Neural cell (in vitro differentiated cells): Measurements from ENCODE around the gene APOL4.

Experiments used
- CTCF ChIP-seq: fragments of 450-650 bp; IDR thresholded peaks from 2 replicates; pipeline ENCODE4 v1.5.1; 2014; ENCODE audit warnings: antibody characterized with exemption, mild to moderate bottlenecking, moderate library complexity; ENCODE audit not compliant: poor library complexity, severe bottlenecking
- RAD21 ChIP-seq: fragments of 450-650 bp; conservative IDR thresholded peaks from 2 replicates; pipeline ENCODE4 v1.6.1; 2014; ENCODE audit warnings: antibody characterized with exemption, mild to moderate bottlenecking, moderate library complexity

DNA sequence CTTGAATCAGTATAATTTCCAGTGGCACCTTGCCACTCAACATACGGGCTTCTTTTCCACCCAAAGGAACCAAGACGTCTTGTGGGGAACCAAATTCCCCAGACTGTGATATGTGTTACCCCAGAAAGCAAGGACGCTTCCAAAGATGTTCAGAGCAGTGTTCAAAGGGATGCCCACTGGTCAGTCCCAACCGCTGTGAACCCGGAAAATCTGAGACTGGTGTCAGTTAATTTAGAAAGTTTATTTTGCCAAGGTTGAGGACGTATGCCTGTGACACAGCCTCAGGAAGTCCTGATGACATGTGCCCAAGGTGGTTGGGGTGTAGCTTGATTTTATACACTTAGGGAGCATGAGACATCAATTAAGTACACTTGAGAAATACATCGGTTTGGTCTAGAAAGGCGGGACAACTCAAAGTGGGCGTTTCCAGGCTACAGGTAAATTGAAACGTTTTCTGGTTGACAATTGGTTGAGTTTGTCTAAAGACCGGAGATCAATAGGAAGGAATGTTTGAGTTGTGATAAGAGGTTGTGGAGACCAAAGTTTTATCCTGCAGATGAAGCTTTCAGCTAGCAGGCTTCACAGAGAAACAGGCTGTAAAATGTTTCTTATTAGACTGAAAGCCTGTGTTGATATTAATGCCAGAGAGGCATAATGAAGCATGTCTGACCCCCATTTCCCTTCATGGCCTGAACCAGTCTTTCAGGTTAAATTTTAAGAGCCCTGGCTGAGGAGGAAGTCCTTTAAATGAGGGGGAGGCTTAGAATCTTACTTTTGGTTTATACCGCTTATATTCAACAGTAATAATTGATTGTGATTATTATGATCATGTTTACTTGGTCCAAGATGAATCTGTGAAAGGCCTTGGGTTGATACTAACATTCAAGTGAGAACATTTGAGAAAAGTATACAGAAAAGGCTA, 47.8 kb downstream of the APOL4 start:
- no peak for TF ChIP-seq RAD21
- no peak for TF ChIP-seq CTCF
